ENCODE data around the gene NEMP1. TPM values are rescaled to one million over a fixed set of nuclear protein-coding genes. Genes with fewer than 3 reads are reported as not detected.

The NEMP1 gene, protein sequence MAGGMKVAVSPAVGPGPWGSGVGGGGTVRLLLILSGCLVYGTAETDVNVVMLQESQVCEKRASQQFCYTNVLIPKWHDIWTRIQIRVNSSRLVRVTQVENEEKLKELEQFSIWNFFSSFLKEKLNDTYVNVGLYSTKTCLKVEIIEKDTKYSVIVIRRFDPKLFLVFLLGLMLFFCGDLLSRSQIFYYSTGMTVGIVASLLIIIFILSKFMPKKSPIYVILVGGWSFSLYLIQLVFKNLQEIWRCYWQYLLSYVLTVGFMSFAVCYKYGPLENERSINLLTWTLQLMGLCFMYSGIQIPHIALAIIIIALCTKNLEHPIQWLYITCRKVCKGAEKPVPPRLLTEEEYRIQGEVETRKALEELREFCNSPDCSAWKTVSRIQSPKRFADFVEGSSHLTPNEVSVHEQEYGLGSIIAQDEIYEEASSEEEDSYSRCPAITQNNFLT
- 6.4 and 7.6 TPM in 2 replicates for total RNA-seq (2014; rRNA removed; shearing (Covaris generic))
- 5.9 and 6.6 TPM in 2 replicates for polyA plus RNA-seq (2016; fragmentation: Nextera tagmentation; extraction: Ambion mirVana)

DNA sequence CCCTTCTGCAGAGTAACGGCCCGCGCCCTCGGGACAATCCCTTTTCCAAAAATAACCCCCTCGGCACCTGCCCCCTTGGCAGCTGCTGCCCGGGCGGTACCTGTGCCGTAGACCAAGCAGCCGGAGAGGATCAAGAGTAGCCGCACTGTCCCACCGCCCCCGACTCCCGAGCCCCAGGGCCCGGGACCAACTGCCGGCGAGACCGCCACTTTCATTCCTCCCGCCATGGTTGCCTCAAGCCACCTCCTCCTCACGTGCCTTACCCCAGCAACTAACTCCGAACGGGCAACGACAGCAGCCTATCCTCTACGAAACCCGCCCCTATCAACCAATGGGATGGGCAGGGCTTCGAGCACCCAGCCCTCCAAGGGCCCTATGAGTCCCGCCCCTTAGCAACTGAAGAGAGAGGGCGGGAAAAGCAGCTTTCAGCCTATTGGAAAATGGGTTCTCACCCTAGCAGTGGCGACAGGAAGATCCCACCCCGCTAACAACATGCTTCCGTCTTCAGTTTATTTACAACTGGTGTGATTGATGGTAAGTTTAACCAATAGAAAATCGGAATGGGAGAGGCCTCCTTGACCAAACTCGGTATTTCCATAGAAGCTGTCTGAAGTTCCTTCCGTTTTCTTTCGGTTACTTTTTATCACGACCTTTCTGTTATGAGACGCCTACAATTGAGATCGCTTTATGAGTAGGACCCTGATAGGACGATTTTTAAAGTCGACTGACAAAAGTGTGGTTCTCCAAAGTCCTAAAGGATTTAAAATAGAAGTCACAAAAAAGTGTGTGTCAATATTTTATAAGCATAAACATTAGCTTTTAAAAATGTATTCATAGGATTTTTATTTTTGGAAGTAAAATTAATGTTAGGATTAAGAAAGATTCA is at the start of gene NEMP1:
TSS of gene NEMP1 (minus strand) at position 273 of the 886 bp plus-strand sequence. CDS start at position 227, 46 bp downstream.
- WGBS, 2 experiments (ENCODE audit: low coverage in 1 of 2, low lambda C conversion rate in 2 of 2, missing lambda C conversion rate in 2 of 2) = 0 to 1% methylated on average over 35 to 39 of the region's 39 CpGs

DNA sequence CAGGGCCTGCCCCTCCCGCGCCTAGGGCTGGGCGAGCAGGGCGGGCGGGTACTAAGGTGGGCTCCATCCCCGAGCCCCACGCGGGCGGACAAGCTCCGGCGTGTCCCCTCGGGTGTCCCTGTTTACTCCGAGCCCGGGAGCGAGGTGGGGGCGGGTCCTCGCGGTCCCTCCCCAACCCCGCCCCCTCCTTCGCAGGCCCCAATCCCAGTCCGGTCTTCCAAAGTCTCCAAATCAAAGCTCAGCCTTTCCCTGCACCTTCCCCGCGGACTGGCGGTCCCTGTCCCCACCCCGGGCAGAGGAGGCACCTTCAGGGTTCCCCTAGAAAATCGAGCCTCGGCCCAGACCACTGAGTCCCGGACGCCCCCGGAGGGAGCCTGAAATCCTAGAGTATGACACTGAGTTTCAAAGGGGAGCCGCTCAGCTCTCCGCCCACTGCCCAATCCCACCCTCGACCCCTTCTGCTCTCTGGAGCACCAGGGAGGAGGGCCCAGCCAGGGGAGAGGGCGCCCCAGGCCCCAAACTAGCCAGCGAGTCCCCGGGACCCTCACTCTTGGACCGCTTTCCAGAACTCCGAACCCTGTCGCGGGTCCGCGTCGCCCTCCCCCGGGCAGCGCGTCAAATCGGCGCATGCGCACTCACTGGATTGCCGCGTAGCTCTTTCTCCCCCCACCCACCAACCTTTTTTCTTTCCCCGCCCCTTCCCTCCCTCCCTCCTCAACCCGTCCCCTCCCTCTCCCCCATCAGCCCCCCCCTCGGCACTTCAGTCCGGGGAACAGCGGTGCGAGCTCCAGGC is 49.3 kb upstream of the NEMP1 start, which contains the start of gene LRP1:
TSS of gene LRP1 (plus strand) at position 758 of the 793 bp plus-strand sequence. CDS start 482 bp downstream, outside the sequence.
- H3K9me3 ChIP-seq (ENCODE audit: low read depth) = no peaks in the 10 kb centered on the region
- in situ Hi-C loops (cut with MboI) = no loop called here
- no peaks in the 10 kb centered on the region for H3K9me2 ChIP-seq (ENCODE audit: insufficient read depth)
- H3K4me2 ChIP-seq (ENCODE audit: unreplicated experiment) = peak within 1 kb of the TSS; percentile 90
- peak within 1 kb of the TSS; percentile 78 for H2AFZ ChIP-seq
- H3K27me3 ChIP-seq (replicated peaks; ENCODE audit: insufficient read depth) = no peaks in the 10 kb centered on the region
- peaks cover 46% of the 10 kb centered on the region for H3F3A ChIP-seq (ENCODE audit: insufficient read depth)
- TF ChIP-seq EZH2phosphoT487 (IDR thresholded peaks at IDR 0.05; ENCODE audit: insufficient read depth, low read depth) (no peak), EZH2 (IDR thresholded peaks at IDR 0.05; ENCODE audit: insufficient read depth, poor library complexity, severe bottlenecking) (no peak)
- peaks cover 31% of the 10 kb centered on the region for H3K4me1 ChIP-seq (ENCODE audit: insufficient read depth)
- H4K20me1 ChIP-seq (ENCODE audit: insufficient read depth) = no peaks in the 10 kb centered on the region
- H3K27ac ChIP-seq = peak within 1 kb of the TSS; percentile 89
- DNase-seq = peak; percentile 91
- peak within 1 kb of the TSS; percentile 90 for H3K4me3 ChIP-seq
- no peaks in the 10 kb centered on the region for H3K36me3 ChIP-seq (ENCODE audit: low read depth)
- WGBS, 2 experiments (ENCODE audit: low coverage in 1 of 2, low lambda C conversion rate in 2 of 2, missing lambda C conversion rate in 2 of 2) = 1 to 2% methylated on average over 20 to 57 of the region's 57 CpGs
- H3K9ac ChIP-seq = peak within 1 kb of the TSS; percentile 90
- peaks cover 45% of the 10 kb centered on the region for H3K79me2 ChIP-seq (ENCODE audit: insufficient read depth)

More for the DNA sequence above, at the start of gene NEMP1:
- Histone ChIP-seq H3K4me2 (ENCODE audit: unreplicated experiment) (peak within 1 kb of the TSS; percentile 95), H3K4me3 (peak within 1 kb of the TSS; percentile 88), H3K9me3 (ENCODE audit: low read depth) (no peaks in the 10 kb centered on the region), H4K20me1 (ENCODE audit: insufficient read depth) (no peaks in the 10 kb centered on the region), H3K27ac (peak within 1 kb of the TSS; percentile 83), H3F3A (ENCODE audit: insufficient read depth) (peaks cover 17% of the 10 kb centered on the region), H3K79me2 (ENCODE audit: insufficient read depth) (peaks cover 36% of the 10 kb centered on the region), H3K9ac (peak within 1 kb of the TSS; percentile 85), H3K27me3 (replicated peaks; ENCODE audit: insufficient read depth) (no peaks in the 10 kb centered on the region), H3K4me1 (ENCODE audit: insufficient read depth) (peaks cover 15% of the 10 kb centered on the region), H3K36me3 (ENCODE audit: low read depth) (no peaks in the 10 kb centered on the region), H2AFZ (peak within 1 kb of the TSS; percentile 95), H3K9me2 (ENCODE audit: insufficient read depth) (no peaks in the 10 kb centered on the region)
- in situ Hi-C loops (cut with MboI) = no loop called here
- TF ChIP-seq EZH2phosphoT487 (IDR thresholded peaks at IDR 0.05; ENCODE audit: insufficient read depth, low read depth) = no peak
- no peak for TF ChIP-seq EZH2 (IDR thresholded peaks at IDR 0.05; ENCODE audit: insufficient read depth, poor library complexity, severe bottlenecking)
- DNase-seq = peak; percentile 100

- Histone ChIP-seq H3K27ac (peak overlapping the region; percentile 89), H3K4me1 (ENCODE audit: insufficient read depth) (peaks cover 24% of the 10 kb centered on the region), H3K4me2 (ENCODE audit: unreplicated experiment) (peak overlapping the region; percentile 88), H3K27me3 (replicated peaks; ENCODE audit: insufficient read depth) (no peaks in the 10 kb centered on the region), H3K79me2 (ENCODE audit: insufficient read depth) (peaks cover 38% of the 10 kb centered on the region), H4K20me1 (ENCODE audit: insufficient read depth) (no peaks in the 10 kb centered on the region), H3F3A (ENCODE audit: insufficient read depth) (peaks cover 39% of the 10 kb centered on the region), H3K9me3 (ENCODE audit: low read depth) (no peaks in the 10 kb centered on the region), H2AFZ (peak overlapping the region; percentile 78), H3K9ac (peak overlapping the region; percentile 90), H3K36me3 (ENCODE audit: low read depth) (no peaks in the 10 kb centered on the region), H3K4me3 (peak overlapping the region; percentile 90), H3K9me2 (ENCODE audit: insufficient read depth) (no peaks in the 10 kb centered on the region)
- in situ Hi-C loops (cut with MboI) = no loop called here
- 4% methylated on average over 25 to 26 of the region's 26 CpGs for WGBS, 2 experiments (ENCODE audit: low coverage in 1 of 2, low lambda C conversion rate in 2 of 2, missing lambda C conversion rate in 2 of 2)
- peak; percentile 70 for DNase-seq
- TF ChIP-seq EZH2 (IDR thresholded peaks at IDR 0.05; ENCODE audit: insufficient read depth, poor library complexity, severe bottlenecking) (no peak), EZH2phosphoT487 (IDR thresholded peaks at IDR 0.05; ENCODE audit: insufficient read depth, low read depth) (no peak)
These were observed 48.6 kb upstream of the NEMP1 start for GRCh38 chr12:57127101-57127725.
